HEK293T (cell line): Measurements from ENCODE around the gene SPATS2L.

Experiments used
- CTCF ChIA-PET: fragments of 350-600 bp; formaldehyde crosslinking; extraction: SDS; loops from one replicate; lab custom pipeline; 2021; ENCODE audit warnings: antibody characterized with exemption, inconsistent platforms; lab: Yijun Ruan, JAX
- POLR2A ChIA-PET: fragments of 350-600 bp; formaldehyde crosslinking; extraction: SDS; loops from one replicate; lab custom pipeline; 2020; ENCODE audit warnings: antibody characterized with exemption, inconsistent platforms; lab: Yijun Ruan, JAX
- DNase-seq: peaks from one replicate; pipeline ENCODE4 v3.0.0; 2012; ENCODE audit warnings: mixed read lengths; ENCODE audit errors: extremely low spot score
- ARNT ChIP-seq: fragments of 450-650 bp; IDR thresholded peaks from 2 replicates; pipeline ENCODE4 v1.6.1; 2017; ENCODE audit warnings: mild to moderate bottlenecking
- BHLHE40 ChIP-seq: fragments of 450-650 bp; IDR thresholded peaks from 2 replicates; pipeline ENCODE4 v1.6.1; 2016; ENCODE audit warnings: mild to moderate bottlenecking, moderate library complexity, borderline replicate concordance
- CTBP1 ChIP-seq: fragments of 450-650 bp; IDR thresholded peaks from 2 replicates; pipeline ENCODE4 v1.6.1; 2016; ENCODE audit warnings: borderline replicate concordance
- ELF4 ChIP-seq: fragments of 450-650 bp; IDR thresholded peaks from 2 replicates; pipeline ENCODE4 v1.6.1; 2017; ENCODE audit warnings: antibody characterized with exemption
- FOXA1 ChIP-seq: fragments of 450-650 bp; IDR thresholded peaks from 2 replicates; pipeline ENCODE4 v1.6.1; 2016; ENCODE audit warnings: mild to moderate bottlenecking
- FOXK2 ChIP-seq: fragments of 450-650 bp; IDR thresholded peaks from 2 replicates; pipeline ENCODE4 v1.6.1; 2016; ENCODE audit warnings: mild to moderate bottlenecking
- FOXM1 ChIP-seq: fragments of 450-650 bp; IDR thresholded peaks from 2 replicates; pipeline ENCODE4 v1.6.1; 2017; ENCODE audit warnings: mild to moderate bottlenecking, borderline replicate concordance
- HDGF ChIP-seq: fragments of 450-650 bp; IDR thresholded peaks from 2 replicates; pipeline ENCODE4 v1.6.1; 2017; ENCODE audit warnings: antibody characterized with exemption, borderline replicate concordance
- L3MBTL2 ChIP-seq: fragments of 450-650 bp; conservative IDR thresholded peaks from 2 replicates; pipeline ENCODE4 v1.6.1; 2016; ENCODE audit warnings: mild to moderate bottlenecking
- LEF1 ChIP-seq: fragments of 450-650 bp; IDR thresholded peaks from 2 replicates; pipeline ENCODE4 v1.6.1; 2017; ENCODE audit warnings: mild to moderate bottlenecking, borderline replicate concordance
- NFRKB ChIP-seq: fragments of 450-650 bp; IDR thresholded peaks from 2 replicates; pipeline ENCODE4 v1.6.1; 2016; ENCODE audit warnings: mild to moderate bottlenecking, moderate library complexity
- SP1 ChIP-seq: fragments of 450-650 bp; IDR thresholded peaks from 2 replicates; pipeline ENCODE4 v1.6.1; 2017
- SUZ12 ChIP-seq: fragments of 450-650 bp; IDR thresholded peaks from 2 replicates; pipeline ENCODE4 v1.6.1; 2016; ENCODE audit warnings: mild to moderate bottlenecking
- TARDBP ChIP-seq: fragments of 450-650 bp; IDR thresholded peaks from 2 replicates; pipeline ENCODE4 v1.6.1; 2016
- ZNF384 ChIP-seq: fragments of 450-650 bp; IDR thresholded peaks from 2 replicates; pipeline ENCODE4 v1.6.1; 2016
- TF ChIP-seq, protein P1 (sequence below): fragments of 450-650 bp; IDR thresholded peaks from 2 replicates; pipeline ENCODE4 v1.6.1; 2016

Gene SPATS2L

DNA sequence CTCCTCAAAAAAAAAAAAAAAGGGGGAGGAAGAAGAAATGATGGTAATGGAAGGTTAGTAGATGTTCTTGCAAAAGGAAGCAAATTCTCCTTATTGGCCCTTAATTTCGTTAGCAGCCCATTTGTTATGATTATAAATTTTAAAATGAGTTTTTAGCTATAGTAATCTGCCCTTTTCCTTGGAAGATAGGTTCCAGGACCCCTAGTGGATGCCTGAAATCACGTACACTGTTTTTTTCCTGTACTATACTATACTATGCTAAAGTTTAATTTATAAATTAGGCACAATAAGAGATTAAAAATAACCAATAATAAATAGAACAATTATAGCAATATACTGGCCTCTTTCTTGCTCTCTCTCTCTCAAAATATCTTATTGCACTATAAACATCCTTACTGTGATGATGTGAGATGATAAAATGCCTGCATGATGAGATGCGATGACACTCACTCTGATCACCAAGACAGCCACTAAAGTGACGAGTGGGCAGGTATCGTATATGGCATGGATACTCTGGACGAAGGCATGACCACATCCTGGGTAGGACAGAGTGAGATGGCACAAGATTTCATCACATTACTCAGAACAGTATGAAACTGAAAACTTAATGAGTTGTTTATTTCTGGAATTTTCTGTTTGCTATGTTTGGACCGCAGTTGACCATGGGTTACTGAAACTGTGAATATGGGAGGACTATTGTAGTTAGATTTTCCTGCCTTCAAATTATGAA is 116.2 kb downstream of the SPATS2L start:
- POLR2A ChIA-PET: no interaction called here
- TF ChIP-seq FOXM1: no peak
- TF ChIP-seq FOXK2: no peak
- TF ChIP-seq L3MBTL2: no peak
- no peak for TF ChIP-seq BHLHE40
- TF ChIP-seq ELF4: no peak
- TF ChIP-seq, protein P1, sequence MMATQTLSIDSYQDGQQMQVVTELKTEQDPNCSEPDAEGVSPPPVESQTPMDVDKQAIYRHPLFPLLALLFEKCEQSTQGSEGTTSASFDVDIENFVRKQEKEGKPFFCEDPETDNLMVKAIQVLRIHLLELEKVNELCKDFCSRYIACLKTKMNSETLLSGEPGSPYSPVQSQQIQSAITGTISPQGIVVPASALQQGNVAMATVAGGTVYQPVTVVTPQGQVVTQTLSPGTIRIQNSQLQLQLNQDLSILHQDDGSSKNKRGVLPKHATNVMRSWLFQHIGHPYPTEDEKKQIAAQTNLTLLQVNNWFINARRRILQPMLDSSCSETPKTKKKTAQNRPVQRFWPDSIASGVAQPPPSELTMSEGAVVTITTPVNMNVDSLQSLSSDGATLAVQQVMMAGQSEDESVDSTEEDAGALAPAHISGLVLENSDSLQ: no peak
- no peak for TF ChIP-seq HDGF
- TF ChIP-seq FOXA1: no peak
- no peak for TF ChIP-seq CTBP1
- TF ChIP-seq ARNT: no peak
- no peak for TF ChIP-seq NFRKB
- no peak for TF ChIP-seq ZNF384
- TF ChIP-seq LEF1: no peak
- TF ChIP-seq TARDBP: no peak
- no peak for TF ChIP-seq SUZ12
- no peak for TF ChIP-seq SP1
- DNase-seq: no peak
- CTCF ChIA-PET: no interaction called here

DNA sequence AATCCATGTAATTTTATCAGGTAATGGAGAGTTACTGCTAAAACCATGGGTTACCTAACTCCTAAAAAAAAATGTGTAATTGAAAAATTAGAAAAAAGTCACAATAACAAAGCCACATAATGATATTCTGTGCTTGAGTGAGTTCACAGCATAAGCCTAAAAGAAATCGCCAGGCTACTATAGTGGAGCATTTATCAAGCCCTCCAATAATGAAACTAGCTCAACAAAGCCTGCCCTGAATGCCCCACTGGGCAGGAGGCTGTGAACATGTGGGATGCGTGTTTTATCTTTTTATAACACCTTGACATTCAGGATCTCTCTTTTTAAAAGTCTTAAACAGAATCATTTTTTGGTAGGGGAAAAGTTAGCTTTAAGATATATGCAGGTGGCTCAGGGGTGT is 117.0 kb downstream of the SPATS2L start:
- CTCF ChIA-PET: no interaction called here
- TF ChIP-seq NFRKB: no peak
- TF ChIP-seq FOXA1: no peak
- TF ChIP-seq FOXM1: no peak
- TF ChIP-seq, protein P1: no peak
- no peak for TF ChIP-seq LEF1
- TF ChIP-seq ZNF384: no peak
- no peak for TF ChIP-seq L3MBTL2
- no peak for TF ChIP-seq CTBP1
- no peak for TF ChIP-seq SP1
- no peak for TF ChIP-seq FOXK2
- no peak for TF ChIP-seq TARDBP
- no peak for TF ChIP-seq ARNT
- TF ChIP-seq ELF4: no peak
- TF ChIP-seq SUZ12: no peak
- no peak for TF ChIP-seq BHLHE40
- POLR2A ChIA-PET: no interaction called here
- no peak for DNase-seq

DNA sequence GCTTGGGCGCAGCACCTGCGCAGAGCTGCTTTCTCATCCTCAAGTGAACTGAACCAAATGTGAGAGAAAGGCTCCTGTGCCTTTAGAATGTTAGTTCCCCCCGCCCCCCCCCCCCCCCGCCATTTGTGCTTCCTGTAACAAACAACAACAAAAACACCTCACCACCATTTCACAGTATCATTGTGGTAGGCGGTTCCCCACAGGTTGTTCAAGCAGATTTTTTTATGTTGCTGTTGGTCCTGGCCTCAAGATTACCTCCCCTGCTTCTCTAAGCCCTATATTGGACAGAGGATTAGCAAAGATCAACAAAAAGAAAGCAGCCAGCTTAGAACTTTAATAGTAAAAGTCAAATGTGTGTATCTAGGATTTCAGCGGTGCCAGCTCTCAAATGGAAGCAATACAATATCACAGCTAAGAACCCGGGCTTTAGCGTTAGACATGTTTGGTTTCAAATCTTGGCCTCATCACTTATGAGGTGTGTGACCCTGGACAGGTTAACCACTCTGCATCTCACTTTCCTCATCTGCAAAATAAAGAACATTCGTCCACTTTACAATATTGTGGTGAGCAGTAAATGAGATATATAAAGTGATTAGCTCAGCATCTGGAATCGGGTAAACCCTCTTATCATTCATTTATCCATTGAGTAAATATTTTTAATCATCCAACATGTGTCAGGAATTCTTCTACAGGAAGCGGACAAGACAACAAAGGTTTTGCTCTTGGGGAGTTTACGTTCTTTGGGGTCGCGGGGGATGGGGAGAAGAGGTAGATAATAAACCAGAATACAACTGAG is 118.7 kb downstream of the SPATS2L start:
- ChIA-PET CTCF (no interaction called here), POLR2A (no interaction called here)
- no peak for DNase-seq
- TF ChIP-seq BHLHE40 (no peak), CTBP1 (no peak), FOXM1 (no peak), HDGF (no peak), ARNT (no peak), NFRKB (no peak), TARDBP (no peak), ZNF384 (no peak)

DNA sequence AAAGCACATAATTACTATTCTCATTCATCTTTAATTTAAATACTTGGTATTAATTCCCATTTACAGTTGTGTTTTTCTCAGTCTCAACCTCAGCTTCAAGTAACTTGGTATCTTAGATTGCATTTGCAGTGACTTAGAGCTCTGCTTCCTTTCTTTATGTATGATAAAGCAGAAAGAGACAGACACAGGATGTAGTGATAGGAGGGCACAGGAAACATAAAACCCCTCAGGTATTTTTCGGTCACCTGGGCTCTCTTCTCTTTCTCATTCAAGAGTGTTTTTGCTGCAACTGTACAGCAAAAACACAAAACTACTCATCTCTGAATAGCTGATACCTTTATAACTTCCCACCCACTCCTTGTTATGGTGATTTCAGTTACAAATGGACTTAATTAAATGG is 120.3 kb downstream of the SPATS2L start:
- ChIA-PET CTCF (no interaction called here), POLR2A (no interaction called here)
- DNase-seq: no peak
- no peak for TF ChIP-seq HDGF
- no peak for TF ChIP-seq SUZ12
- no peak for TF ChIP-seq BHLHE40
- no peak for TF ChIP-seq SP1
- TF ChIP-seq, protein P1: no peak
- no peak for TF ChIP-seq ARNT
- no peak for TF ChIP-seq L3MBTL2
- TF ChIP-seq CTBP1: no peak
- no peak for TF ChIP-seq FOXK2
- no peak for TF ChIP-seq FOXM1
- TF ChIP-seq TARDBP: no peak
- no peak for TF ChIP-seq NFRKB
- no peak for TF ChIP-seq LEF1
- no peak for TF ChIP-seq ZNF384
- no peak for TF ChIP-seq ELF4
- TF ChIP-seq FOXA1: no peak

DNA sequence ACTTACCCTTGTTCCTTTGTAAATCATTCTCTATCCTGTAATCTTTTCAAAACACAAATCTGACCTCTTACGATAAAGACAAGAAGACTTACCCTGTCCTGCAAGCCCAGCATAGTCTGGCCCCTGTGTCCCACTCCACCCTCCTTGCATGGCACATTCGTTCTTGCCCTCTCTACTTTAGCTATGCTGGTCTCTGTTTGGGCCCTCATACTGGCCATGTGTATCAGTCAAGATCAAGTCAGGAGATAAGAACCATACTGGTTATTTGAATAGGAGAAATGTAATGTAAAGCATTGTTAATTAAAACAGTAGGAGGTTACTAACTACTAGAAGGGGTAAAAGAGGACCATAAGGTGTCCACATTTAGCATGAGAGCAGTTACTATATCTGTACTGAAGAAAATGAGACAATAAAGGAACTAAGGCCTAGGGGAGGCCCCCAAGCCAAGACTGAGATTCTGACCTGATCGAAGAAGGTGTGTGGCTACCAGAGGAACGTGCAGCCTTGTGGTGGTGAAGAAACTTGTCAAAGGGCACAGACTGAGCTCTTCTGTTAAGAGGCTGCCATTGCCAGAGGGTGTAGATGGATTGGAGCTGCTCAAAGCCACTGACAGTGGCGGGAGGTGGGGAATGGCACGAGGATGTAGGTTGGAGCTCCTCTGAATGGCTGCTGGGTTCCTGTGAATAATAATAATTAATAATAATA is 122.6 kb downstream of the SPATS2L start:
- no peak for TF ChIP-seq SUZ12
- TF ChIP-seq FOXA1: no peak
- no peak for TF ChIP-seq ARNT
- no peak for TF ChIP-seq NFRKB
- TF ChIP-seq FOXM1: no peak
- TF ChIP-seq L3MBTL2: no peak
- TF ChIP-seq ZNF384: no peak
- no peak for TF ChIP-seq LEF1
- no peak for TF ChIP-seq ELF4
- no peak for TF ChIP-seq BHLHE40
- TF ChIP-seq, protein P1: no peak
- no peak for TF ChIP-seq FOXK2
- no peak for TF ChIP-seq TARDBP
- no peak for TF ChIP-seq SP1
- no peak for DNase-seq
- ChIA-PET CTCF (no interaction called here), POLR2A (no interaction called here)
